Tibial nerve (tissue), 4 donors: ENCODE measurements around the gene TTLL13.

Experiments used
- EP300 ChIP-seq, 2 donors: sonication (generic); formaldehyde crosslinking; IDR thresholded peaks; one replicate each; pipeline ENCODE4 v1.6.1; 2017; ENCODE audit warnings: antibody characterized with exemption in 2 of 2, mild to moderate bottlenecking in 1 of 2
- POLR2A ChIP-seq, 2 donors: fragments of 450-650 bp; IDR thresholded peaks; one replicate each; pipeline ENCODE4 v1.6.1; 2017; ENCODE audit warnings: antibody characterized with exemption in 2 of 2, mild to moderate bottlenecking in 2 of 2, moderate library complexity in 2 of 2
- TF ChIP-seq, protein P1 (sequence below), 5 experiments: fragments of 200-600 bp in 3 of 5; fragments of 450-650 bp in 2 of 5; sonication (generic) in 3 of 5; IDR thresholded peaks; one replicate each; pipeline ENCODE4 v1.5.1; 2016 to 2019; ENCODE audit warnings: antibody characterized with exemption in 5 of 5, mild to moderate bottlenecking in 3 of 5, moderate library complexity in 2 of 5

DNA sequence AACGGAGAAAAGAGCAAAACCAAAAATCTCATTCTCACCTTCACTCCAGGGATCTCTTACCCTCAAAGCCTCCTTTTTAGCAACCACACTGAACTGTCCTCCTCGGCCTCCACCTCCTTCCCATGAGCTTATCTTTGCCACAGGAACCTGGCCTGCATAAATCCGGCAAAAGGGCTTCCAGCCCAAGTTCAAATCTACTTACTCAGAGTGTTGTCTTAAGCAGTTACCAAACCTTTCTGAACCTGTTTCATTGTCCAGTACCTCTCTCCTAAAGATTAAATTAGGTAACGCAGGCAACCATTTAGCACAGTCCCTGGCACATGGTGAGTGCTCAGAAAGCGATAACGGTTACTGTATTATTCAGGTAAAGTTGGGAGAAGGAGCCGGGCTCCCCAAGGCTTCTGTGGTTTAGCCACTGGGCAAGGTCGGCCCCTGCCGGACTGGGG, 16.4 kb upstream of the TTLL13 start:
- TF ChIP-seq, protein P1, sequence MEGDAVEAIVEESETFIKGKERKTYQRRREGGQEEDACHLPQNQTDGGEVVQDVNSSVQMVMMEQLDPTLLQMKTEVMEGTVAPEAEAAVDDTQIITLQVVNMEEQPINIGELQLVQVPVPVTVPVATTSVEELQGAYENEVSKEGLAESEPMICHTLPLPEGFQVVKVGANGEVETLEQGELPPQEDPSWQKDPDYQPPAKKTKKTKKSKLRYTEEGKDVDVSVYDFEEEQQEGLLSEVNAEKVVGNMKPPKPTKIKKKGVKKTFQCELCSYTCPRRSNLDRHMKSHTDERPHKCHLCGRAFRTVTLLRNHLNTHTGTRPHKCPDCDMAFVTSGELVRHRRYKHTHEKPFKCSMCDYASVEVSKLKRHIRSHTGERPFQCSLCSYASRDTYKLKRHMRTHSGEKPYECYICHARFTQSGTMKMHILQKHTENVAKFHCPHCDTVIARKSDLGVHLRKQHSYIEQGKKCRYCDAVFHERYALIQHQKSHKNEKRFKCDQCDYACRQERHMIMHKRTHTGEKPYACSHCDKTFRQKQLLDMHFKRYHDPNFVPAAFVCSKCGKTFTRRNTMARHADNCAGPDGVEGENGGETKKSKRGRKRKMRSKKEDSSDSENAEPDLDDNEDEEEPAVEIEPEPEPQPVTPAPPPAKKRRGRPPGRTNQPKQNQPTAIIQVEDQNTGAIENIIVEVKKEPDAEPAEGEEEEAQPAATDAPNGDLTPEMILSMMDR (IDR thresholded peaks at IDR 0.05), result peak in 2 of 5 experiments; percentile 42 to 71
- no peak for TF ChIP-seq POLR2A (IDR thresholded peaks at IDR 0.05)
- no peak for TF ChIP-seq EP300 (IDR thresholded peaks at IDR 0.05)
